H1 (cell line): ENCODE measurements around the gene TMEM108. TPM values are rescaled to one million over a fixed set of nuclear protein-coding genes. Genes with fewer than 3 reads are reported as not detected.

Experiments
- POU5F1 ChIP-seq: IDR thresholded peaks from 2 replicates; pipeline ENCODE4 v1.6.1; 2011; ENCODE audit warnings: low read depth, mild to moderate bottlenecking, low read length, moderate library complexity
- SIN3A ChIP-seq, 2 experiments: IDR thresholded peaks in 1 of 2; conservative IDR thresholded peaks in 1 of 2; 2 replicates each; pipeline ENCODE4 v1.6.1; 2011 to 2012; ENCODE audit warnings: low read length in 2 of 2, improper control_type of control experiment in 1 of 2, low read depth in 1 of 2, mild to moderate bottlenecking in 1 of 2
- SRF ChIP-seq: IDR thresholded peaks from 2 replicates; pipeline ENCODE4 v1.6.1; 2011; ENCODE audit warnings: mild to moderate bottlenecking, low read depth, low read length, moderate library complexity
- polyA plus RNA-seq, 7 experiments: library from polyadenylated mRNA; depleted of rRNA in 3 of 7; stranded (reverse) in 5 of 7; unstranded in 2 of 7; fragments of >200 nt in 5 of 7; fragments of 200-250 nt in 2 of 7; gene quantifications; 1 replicate in 5 of 7; 2 replicates in 1 of 7; 4 replicates in 1 of 7; pipeline versions ENCODE4 v1.2.1 to v1.2.3, GENCODE V29; 2011 to 2013; ENCODE audit warnings: missing spikeins in 2 of 7, mixed read lengths in 2 of 7
- total RNA-seq: library from RNA; stranded (reverse); fragmentation: NEBNext Ultra II Directional; extraction: Animal tissue kit (Norgen Biotek cat#: 25700); gene quantifications from 2 replicates; pipeline ENCODE4 v1.2.1, GENCODE V29; 2021
- TF ChIP-seq, protein P1 (sequence below): fragments of 300-600 bp; sonication (generic); IDR thresholded peaks from 2 replicates; pipeline ENCODE4 v1.7.1; 2012; ENCODE audit warnings: low read length, moderate library complexity, mild to moderate bottlenecking, inconsistent platforms; ENCODE audit not compliant: insufficient replicate concordance

TMEM108 gene
- total and polyA plus RNA-seq, 2 of the 8 experiments (the other 6 are each of a cell fraction or from before 2014, with no cell fraction given) = 14.3 to 16.2 TPM

DNA sequence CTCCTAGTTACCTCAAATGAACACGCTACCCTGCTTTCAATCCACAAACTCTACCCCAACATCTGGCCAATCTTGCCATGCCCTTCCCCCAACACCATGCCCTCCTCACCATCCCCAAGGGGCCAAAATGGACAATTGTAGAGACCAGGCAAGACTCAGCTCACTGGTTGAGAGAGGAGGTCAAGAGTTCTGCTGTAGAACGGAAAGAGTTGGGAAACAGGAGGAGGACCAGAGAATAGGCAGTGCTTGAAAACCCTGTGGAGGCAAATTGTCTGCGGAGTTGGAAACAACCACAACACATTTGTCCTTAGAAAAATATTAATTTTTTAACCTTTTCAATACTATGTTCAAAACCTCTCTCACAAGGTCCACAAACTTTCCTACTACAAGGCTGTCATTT, 232.9 kb downstream of the TMEM108 start (continued):
- TF ChIP-seq, protein P1, sequence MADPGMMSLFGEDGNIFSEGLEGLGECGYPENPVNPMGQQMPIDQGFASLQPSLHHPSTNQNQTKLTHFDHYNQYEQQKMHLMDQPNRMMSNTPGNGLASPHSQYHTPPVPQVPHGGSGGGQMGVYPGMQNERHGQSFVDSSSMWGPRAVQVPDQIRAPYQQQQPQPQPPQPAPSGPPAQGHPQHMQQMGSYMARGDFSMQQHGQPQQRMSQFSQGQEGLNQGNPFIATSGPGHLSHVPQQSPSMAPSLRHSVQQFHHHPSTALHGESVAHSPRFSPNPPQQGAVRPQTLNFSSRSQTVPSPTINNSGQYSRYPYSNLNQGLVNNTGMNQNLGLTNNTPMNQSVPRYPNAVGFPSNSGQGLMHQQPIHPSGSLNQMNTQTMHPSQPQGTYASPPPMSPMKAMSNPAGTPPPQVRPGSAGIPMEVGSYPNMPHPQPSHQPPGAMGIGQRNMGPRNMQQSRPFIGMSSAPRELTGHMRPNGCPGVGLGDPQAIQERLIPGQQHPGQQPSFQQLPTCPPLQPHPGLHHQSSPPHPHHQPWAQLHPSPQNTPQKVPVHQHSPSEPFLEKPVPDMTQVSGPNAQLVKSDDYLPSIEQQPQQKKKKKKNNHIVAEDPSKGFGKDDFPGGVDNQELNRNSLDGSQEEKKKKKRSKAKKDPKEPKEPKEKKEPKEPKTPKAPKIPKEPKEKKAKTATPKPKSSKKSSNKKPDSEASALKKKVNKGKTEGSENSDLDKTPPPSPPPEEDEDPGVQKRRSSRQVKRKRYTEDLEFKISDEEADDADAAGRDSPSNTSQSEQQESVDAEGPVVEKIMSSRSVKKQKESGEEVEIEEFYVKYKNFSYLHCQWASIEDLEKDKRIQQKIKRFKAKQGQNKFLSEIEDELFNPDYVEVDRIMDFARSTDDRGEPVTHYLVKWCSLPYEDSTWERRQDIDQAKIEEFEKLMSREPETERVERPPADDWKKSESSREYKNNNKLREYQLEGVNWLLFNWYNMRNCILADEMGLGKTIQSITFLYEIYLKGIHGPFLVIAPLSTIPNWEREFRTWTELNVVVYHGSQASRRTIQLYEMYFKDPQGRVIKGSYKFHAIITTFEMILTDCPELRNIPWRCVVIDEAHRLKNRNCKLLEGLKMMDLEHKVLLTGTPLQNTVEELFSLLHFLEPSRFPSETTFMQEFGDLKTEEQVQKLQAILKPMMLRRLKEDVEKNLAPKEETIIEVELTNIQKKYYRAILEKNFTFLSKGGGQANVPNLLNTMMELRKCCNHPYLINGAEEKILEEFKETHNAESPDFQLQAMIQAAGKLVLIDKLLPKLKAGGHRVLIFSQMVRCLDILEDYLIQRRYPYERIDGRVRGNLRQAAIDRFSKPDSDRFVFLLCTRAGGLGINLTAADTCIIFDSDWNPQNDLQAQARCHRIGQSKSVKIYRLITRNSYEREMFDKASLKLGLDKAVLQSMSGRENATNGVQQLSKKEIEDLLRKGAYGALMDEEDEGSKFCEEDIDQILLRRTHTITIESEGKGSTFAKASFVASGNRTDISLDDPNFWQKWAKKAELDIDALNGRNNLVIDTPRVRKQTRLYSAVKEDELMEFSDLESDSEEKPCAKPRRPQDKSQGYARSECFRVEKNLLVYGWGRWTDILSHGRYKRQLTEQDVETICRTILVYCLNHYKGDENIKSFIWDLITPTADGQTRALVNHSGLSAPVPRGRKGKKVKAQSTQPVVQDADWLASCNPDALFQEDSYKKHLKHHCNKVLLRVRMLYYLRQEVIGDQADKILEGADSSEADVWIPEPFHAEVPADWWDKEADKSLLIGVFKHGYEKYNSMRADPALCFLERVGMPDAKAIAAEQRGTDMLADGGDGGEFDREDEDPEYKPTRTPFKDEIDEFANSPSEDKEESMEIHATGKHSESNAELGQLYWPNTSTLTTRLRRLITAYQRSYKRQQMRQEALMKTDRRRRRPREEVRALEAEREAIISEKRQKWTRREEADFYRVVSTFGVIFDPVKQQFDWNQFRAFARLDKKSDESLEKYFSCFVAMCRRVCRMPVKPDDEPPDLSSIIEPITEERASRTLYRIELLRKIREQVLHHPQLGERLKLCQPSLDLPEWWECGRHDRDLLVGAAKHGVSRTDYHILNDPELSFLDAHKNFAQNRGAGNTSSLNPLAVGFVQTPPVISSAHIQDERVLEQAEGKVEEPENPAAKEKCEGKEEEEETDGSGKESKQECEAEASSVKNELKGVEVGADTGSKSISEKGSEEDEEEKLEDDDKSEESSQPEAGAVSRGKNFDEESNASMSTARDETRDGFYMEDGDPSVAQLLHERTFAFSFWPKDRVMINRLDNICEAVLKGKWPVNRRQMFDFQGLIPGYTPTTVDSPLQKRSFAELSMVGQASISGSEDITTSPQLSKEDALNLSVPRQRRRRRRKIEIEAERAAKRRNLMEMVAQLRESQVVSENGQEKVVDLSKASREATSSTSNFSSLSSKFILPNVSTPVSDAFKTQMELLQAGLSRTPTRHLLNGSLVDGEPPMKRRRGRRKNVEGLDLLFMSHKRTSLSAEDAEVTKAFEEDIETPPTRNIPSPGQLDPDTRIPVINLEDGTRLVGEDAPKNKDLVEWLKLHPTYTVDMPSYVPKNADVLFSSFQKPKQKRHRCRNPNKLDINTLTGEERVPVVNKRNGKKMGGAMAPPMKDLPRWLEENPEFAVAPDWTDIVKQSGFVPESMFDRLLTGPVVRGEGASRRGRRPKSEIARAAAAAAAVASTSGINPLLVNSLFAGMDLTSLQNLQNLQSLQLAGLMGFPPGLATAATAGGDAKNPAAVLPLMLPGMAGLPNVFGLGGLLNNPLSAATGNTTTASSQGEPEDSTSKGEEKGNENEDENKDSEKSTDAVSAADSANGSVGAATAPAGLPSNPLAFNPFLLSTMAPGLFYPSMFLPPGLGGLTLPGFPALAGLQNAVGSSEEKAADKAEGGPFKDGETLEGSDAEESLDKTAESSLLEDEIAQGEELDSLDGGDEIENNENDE = no peak
- no peak for TF ChIP-seq SIN3A (conservative IDR thresholded peaks at IDR 0.05 in 1 of 2, IDR thresholded peaks at IDR 0.05 in 1 of 2; ENCODE audit: low read depth in 1 of 2, low read length in 2 of 2)
- no peak for TF ChIP-seq SRF
- no peak for TF ChIP-seq POU5F1
- TF ChIP-seq, all 59 proteins: peak for 0
